Progenitor cell of endocrine pancreas (in vitro differentiated cells): Measurements from ENCODE around the gene EPS8L3. TPM values are rescaled to one million over a fixed set of nuclear protein-coding genes. Genes with fewer than 3 reads are reported as not detected.

ENCODE experiments used
- DNase-seq: peaks from one replicate; pipeline ENCODE4 v3.0.0; 2021; ENCODE audit warnings: low spot score; ENCODE audit not compliant: unreplicated experiment
- H3K27ac Mint-ChIP-seq: 2 replicates; pipeline ENCODE4 v1.8.0; 2021; ENCODE audit warnings: mild to moderate bottlenecking, moderate library complexity, mixed read lengths
- H3K27me3 Mint-ChIP-seq: 2 replicates; pipeline ENCODE4 v1.8.0; 2021; ENCODE audit warnings: mixed read lengths
- H3K36me3 Mint-ChIP-seq: 2 replicates; pipeline ENCODE4 v1.8.0; 2022; ENCODE audit warnings: mixed read lengths; ENCODE audit not compliant: insufficient read depth
- H3K4me1 Mint-ChIP-seq: 2 replicates; pipeline ENCODE4 v1.8.0; 2021; ENCODE audit warnings: low read depth, mixed read lengths
- H3K4me3 Mint-ChIP-seq: 2 replicates; pipeline ENCODE4 v1.8.0; 2021; ENCODE audit warnings: low read depth, mild to moderate bottlenecking, moderate library complexity, mixed read lengths
- H3K9me3 Mint-ChIP-seq: 2 replicates; pipeline ENCODE4 v1.8.0; 2021; ENCODE audit warnings: low read depth, mixed read lengths
- total RNA-seq: library from RNA; stranded (reverse); gene quantifications from 2 replicates; pipeline ENCODE4 v1.2.1, GENCODE V29; 2021
- TF ChIP-seq, protein P1 (sequence below): fragments of 200-600 bp; sonication (generic); IDR thresholded peaks from one replicate; pipeline ENCODE4 v1.5.0; 2021; ENCODE audit warnings: antibody characterized with exemption, mild to moderate bottlenecking; ENCODE audit not compliant: unreplicated experiment

EPS8L3 gene
- total RNA-seq, 1 donor from 2014 or later, result 9.5 TPM

GRCh38 chr1:109764561-109765482 lies 1.1 kb upstream of the EPS8L3 start:
- no peaks in the 10 kb centered on the region for H3K36me3 Mint-ChIP-seq
- no peak for DNase-seq
- peaks cover 11% of the 10 kb centered on the region for H3K4me1 Mint-ChIP-seq
- TF ChIP-seq, protein P1, sequence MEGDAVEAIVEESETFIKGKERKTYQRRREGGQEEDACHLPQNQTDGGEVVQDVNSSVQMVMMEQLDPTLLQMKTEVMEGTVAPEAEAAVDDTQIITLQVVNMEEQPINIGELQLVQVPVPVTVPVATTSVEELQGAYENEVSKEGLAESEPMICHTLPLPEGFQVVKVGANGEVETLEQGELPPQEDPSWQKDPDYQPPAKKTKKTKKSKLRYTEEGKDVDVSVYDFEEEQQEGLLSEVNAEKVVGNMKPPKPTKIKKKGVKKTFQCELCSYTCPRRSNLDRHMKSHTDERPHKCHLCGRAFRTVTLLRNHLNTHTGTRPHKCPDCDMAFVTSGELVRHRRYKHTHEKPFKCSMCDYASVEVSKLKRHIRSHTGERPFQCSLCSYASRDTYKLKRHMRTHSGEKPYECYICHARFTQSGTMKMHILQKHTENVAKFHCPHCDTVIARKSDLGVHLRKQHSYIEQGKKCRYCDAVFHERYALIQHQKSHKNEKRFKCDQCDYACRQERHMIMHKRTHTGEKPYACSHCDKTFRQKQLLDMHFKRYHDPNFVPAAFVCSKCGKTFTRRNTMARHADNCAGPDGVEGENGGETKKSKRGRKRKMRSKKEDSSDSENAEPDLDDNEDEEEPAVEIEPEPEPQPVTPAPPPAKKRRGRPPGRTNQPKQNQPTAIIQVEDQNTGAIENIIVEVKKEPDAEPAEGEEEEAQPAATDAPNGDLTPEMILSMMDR, result no peak
- no peak overlapping the region for H3K27ac Mint-ChIP-seq
- H3K9me3 Mint-ChIP-seq, result no peaks in the 10 kb centered on the region
- no peak overlapping the region for H3K4me3 Mint-ChIP-seq
- peaks cover 7% of the 10 kb centered on the region for H3K27me3 Mint-ChIP-seq

GRCh38 chr1:109762821-109763645 lies 690 bp downstream of the EPS8L3 start:
- Mint-ChIP-seq H3K4me3 (no peak overlapping the region), H3K27me3 (no peaks in the 10 kb centered on the region), H3K9me3 (no peaks in the 10 kb centered on the region), H3K36me3 (no peaks in the 10 kb centered on the region), H3K4me1 (peaks cover 11% of the 10 kb centered on the region), H3K27ac (peak overlapping the region; percentile 43)
- TF ChIP-seq, protein P1, result no peak
- DNase-seq, result no peak

DNA sequence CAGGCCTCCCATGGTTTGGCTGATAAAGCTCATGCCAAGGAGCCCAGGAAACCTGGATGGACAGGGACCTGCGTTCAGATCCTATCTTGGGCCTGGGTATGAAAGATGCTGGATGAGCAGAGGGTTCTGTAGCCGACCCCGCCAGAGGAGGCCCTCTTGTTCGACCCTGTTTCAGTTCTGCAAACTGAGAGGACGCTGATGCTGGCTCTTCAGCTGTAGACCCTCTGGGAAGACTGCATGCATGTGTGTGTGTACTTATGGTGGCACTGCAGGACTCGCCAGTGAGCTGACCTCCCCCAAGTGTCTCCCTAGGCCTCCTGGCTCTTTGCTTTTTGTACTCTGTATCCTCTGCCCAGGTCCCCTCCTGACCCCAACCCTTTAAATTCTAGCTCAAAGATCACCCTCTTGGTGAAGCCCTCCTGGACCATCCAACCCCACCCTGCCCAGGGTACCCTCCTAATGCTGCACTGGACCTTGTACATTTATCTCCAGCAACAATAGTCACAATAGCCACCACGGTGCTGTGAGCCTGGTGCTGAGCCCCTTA lies 1.6 kb downstream of the EPS8L3 start:
- peaks cover 11% of the 10 kb centered on the region for H3K4me1 Mint-ChIP-seq
- no peaks in the 10 kb centered on the region for H3K27me3 Mint-ChIP-seq
- H3K36me3 Mint-ChIP-seq, result no peaks in the 10 kb centered on the region
- H3K4me3 Mint-ChIP-seq, result no peak overlapping the region
- H3K27ac Mint-ChIP-seq, result no peak overlapping the region
- no peaks in the 10 kb centered on the region for H3K9me3 Mint-ChIP-seq
- no peak for DNase-seq
- TF ChIP-seq, protein P1, result no peak

DNA sequence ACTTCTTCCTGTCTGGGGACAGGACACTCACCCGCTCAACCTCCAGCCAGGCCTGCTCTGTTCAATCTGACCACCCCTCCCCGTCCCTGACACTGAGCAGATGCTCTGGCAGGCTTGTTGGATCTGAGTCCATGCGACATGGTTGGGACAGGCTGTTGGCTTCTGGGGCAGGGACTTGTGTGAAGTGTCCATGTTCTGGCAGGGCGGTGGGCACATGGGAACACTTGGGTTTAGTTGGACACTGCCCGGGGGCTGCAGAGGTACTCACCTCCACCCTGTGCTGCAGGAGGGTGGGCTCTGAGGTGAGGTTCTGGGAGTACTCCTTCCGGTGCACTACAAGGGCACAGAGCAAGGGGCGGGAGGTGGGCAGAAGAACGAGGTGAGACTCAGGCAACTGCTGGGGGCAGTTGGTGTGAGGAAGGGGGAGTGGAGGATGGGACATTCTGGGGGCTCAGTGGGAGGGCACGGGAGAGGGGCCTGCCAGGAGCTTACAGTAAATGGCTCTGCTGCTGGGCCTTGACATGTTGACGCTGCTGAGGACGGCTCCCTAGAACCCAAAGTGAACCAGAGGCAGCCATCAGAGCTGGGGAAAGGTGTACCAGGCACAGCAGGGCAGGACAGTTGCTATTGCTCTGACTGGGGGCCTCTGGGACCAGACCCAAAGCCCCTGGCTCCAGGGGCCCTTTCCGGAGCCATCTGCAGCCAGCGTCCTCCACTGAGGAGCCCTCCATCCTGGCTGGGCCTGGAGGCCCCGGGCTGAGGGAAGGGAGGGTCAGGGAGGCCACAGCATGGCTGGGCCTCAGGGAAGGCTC lies 2.3 kb downstream of the EPS8L3 start:
- DNase-seq, result no peak
- no peak overlapping the region for H3K27ac Mint-ChIP-seq
- H3K9me3 Mint-ChIP-seq, result no peaks in the 10 kb centered on the region

More for the DNA sequence above, 2.3 kb downstream of the EPS8L3 start:
- Mint-ChIP-seq H3K27me3 (no peaks in the 10 kb centered on the region), H3K4me1 (peaks cover 11% of the 10 kb centered on the region), H3K36me3 (no peaks in the 10 kb centered on the region), H3K4me3 (no peak overlapping the region)
- TF ChIP-seq, protein P1, result no peak
